HG02970 (cell line): ENCODE results near the gene SEMA3E.
"Not testable (repeated sequence)": the region's sequence is repeated elsewhere in the genome, so short reads cannot be mapped to it uniquely, and the experiment has no call there.

ENCODE experiments used
- ATAC-seq: cut with Tn5 transposase; IDR thresholded peaks from one replicate; pipeline ENCODE4 v1.9.1; 2021; ENCODE audit warnings: mild to moderate bottlenecking, moderate library complexity, moderate number of reproducible peaks; ENCODE audit not compliant: unreplicated experiment, low FRiP score

Gene SEMA3E

DNA sequence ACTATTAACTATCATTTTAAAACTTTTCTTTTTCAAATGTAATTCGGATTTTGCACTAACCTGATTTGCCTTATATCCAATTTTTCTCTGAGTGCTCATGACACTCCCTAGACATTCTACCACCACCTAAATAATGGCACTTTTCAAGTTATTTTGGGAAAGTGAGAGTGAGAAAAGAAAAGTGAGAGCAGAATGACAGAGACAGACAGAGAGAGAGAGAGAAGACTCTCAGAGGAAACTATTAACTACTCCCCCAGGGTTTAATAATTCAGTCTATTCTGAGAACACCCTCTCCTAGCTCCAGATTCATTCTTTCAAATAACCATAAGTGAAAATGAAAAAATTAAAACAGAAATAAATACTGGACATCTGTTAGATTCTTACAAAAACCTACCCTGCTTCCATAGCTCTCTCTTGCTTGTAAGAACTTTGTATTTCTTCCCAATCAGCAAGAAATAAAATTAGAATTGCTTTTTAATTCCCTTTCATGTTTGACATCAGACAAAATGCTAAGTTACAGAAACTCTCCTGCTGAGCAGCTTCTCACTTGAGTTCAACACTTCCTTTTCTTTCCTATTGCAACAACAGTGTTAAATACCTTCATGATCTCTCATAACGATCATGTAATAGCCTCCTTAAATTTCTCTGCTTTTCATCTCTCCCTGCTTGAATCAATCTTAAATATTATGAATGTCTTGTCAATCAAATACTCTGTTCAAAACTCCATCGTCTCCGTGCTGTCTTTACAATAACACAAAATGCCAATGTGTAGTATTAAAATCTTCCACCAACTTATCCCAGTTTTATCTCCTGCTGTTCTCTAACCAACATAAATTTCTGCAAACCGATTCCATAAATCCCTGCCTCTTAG is 191.7 kb downstream of the SEMA3E start:
- no peak for ATAC-seq

DNA sequence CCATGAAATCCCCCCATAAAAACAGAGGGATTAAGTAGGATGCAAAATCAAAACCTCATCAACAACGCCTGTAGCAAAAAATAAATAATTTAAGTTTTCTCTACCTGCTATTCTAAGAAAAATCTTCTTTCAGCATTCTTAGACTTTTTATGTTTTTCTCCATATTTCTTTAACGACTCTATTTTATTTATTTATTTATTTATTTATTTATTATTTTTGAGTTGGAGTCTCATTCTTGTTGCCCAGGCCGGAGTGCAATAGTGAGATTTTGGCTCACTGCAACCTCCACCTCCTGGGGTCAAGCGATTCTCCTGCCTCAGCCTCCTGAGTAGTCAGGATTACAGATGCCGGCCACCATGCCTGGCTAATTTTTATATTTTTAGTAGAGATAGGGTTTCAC is 192.5 kb downstream of the SEMA3E start:
- no peak for ATAC-seq

DNA sequence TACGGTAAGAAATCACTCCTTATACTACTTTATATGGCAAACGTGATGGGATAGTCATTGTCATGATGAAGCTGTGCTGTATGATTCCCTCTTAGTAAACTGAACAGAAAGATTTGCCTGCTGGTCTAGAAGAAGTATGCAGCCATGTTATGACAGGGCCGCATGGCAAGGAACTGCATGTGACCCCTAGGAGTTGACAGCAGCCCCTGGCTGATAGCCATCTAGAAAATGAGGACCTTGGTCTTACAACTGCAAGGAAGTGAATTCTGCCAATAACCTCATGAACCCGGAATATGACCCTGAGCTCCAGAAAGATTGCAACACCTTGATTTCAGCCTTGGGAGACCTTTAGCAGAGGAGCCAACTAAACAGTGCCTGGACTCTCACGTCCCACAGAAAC is 193.3 kb downstream of the SEMA3E start:
- ATAC-seq: no peak

DNA sequence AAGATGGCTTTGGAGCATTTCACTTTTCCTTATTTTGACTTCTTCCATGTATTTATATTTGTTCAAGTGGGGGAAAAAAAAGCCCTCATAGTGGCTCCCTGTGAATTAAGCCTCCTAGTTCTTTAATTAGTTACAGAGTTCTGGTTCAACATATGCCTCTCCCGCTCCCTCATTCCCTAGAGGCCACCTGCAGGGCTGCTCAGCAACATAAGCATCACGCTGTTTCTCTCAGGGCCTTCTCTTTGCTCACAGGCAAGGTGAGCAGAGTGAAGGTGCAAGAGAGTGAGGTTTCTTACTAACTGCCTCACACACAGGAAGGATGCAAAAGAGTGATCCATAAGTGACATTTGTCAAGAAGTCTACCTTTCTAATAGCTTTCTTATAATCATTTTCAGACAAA is 196.7 kb downstream of the SEMA3E start:
- no peak for ATAC-seq

DNA sequence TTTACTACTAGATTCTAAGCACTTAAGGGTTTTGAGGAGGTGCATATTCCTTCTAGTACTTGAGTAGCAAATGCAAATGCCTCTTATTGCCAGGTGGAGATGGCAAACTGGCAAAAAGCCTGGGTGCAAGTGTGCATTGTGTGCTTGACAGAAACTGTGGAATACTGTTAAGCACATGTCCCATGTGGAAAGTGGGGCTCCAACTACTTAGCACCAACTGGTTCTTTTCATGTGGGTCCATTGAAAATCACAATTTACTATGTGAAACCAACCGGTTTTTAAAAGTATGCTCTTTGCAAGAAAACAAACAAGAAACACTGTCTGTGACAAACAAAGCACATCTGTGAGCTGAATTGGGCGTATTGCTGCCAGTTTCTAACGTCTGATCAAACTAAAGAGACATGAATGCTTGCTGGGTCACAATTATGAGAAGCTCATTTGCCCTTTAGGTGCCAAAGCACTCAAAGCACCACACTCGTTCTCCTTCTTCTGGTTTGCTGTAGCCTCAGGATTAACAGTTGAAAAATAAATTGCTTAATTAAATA is 197.4 kb downstream of the SEMA3E start:
- no peak for ATAC-seq

DNA sequence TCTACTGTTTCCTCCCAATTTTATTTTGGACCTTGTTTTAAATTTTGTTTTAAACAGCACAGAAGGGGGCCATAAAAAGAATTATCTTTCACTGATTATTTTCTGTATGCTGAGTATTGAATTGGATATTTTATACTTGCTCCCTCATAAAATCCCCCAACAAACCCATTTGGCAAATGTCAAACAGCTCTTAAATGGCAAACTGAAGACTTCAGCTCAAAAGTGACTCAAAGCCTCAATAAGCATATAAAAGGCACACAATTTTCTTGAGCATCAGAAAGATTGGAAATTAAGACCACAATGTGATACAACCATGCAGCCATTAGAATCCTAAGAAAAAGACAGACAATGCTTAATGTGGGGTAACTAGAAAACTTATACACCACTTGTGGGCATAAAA is 199.2 kb downstream of the SEMA3E start:
- ATAC-seq: no peak

DNA sequence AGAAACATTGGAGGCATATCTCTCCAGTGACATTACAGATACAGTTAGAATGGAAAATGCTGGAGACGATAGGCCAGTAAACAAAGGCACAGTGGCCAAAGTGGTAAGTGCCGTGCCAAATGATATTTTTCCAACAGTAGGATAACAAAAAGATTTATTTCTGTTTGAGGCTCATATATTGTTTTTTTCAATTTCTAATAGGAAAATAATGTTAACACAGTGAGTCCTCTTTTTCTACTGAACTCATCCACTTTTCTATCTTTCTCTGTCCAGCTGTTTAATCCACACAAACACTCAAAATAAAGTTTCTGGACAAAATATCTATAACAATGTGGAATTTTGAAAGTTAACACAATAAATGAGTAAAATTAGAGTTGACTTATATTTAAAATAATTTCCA is 201.3 kb downstream of the SEMA3E start:
- ATAC-seq: no peak

DNA sequence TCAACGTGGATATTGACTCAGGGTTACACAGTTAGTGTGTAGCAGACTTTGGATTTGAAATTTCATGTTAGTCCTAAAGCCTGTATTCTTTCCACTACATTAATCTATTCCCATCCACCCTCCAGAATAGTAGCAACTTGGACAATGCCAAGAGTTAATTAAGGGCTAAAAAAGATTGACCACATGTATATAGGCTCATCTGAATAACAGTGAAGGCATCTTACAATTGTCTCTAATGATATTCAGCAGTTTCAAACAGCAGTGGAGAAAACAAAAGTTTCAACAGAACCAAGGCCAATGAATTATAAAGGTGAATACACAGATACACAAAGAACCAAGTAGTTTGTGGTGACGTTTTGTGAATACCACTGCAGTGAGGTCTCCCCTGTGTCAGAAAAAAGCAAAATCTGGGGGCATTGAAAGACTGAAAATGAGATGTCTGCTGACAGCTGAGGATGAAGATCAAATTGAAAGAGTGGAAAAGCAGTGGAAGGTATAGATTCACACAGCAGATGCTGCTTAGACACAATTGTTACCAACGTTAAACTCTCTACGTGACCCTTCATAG is 202.8 kb downstream of the SEMA3E start:
- ATAC-seq: no peak

DNA sequence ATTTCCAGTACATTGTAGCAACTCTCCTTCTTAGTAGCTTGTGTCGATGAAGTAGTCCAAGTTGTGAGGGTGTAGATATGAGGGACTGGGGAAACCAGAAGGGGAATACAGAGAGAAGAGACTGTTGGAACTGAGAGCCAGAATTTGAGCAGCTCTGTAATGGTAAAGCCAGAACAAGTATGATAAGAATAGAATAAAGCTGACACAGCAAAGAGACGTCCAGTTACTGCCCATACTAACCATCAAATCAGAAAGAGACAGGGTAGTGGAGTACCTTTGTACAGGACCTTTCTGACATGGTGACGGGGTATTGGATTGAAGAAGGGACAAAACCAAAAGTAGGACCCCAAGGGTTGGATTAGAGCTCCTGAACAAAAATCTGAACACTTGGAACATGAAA is 206.0 kb downstream of the SEMA3E start:
- no peak for ATAC-seq

DNA sequence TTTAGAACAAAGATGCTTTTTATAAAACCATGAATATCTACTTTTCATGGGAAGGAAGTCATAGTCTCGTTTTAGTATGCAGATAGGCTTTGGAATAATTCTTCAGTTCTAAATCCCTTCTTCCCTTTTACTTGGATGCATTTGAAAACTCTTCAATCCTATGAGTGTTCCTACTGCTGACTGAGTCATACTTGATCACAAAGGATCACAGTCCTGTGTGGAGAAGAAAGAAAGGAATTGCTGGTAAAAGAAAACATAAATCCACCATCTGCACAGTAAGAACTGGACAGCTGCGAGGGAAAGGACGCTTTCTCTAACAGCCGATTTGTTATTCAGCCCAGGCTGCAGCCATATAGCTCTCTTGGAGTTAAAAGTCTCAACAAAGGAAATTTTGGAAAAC is 209.9 kb downstream of the SEMA3E start:
- ATAC-seq: no peak

DNA sequence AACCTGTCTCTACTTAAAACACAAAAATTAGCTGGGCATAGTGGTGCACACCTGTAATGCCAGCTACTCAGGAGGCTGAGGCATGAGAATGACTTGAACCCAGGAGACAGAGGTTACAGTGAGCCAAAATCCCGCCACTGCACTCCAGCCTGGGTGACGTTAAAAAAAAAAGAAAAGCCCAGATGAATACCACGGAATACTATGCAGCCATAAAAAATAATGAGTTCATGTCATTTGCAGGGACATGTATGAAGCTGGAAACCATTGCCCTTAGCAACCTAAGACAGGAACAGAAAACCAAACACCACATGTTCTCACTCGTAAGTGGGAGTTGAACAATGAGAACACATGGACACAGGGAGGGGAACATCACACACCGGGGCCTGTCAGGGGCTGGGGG is 218.7 kb downstream of the SEMA3E start:
- ATAC-seq: not testable (repeated sequence)

DNA sequence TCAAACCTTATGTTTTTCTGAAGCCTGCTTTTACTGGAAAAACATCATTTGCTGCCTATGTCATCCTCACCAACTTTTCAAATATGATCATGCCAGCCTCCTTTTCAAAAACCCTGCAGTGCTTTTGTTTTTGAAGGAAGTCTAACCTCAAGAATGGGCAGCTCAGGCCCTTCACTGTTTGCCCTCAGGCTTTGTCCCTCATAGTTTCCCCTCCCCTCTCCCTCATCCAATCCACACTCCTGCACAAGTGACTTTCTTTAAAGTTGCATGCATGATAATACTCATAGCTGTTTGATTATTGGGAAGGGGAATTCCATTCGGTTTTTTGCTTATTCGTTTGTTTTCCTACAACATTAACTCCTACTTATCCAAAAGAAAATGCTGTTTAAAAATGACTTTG is 219.4 kb downstream of the SEMA3E start:
- ATAC-seq: no peak

DNA sequence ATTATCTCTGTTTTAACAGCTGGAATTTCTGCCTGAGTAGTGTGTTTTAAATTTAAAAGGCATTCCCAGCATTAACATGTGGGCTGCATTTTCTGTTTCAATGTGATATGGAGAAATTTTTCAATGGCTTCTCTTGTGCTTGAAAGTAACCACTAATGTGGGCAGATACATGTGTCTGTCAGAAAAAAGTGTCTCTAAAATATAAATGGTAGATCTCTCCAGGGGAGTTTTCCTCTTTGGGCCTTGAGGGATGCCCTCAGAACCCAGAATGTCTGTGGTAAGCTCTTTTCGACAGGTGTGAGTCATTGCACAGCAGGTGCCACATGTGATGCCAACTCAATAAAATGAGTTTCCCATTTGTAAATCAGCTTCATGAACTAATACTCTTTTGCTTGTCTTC is 221.1 kb downstream of the SEMA3E start:
- no peak for ATAC-seq

DNA sequence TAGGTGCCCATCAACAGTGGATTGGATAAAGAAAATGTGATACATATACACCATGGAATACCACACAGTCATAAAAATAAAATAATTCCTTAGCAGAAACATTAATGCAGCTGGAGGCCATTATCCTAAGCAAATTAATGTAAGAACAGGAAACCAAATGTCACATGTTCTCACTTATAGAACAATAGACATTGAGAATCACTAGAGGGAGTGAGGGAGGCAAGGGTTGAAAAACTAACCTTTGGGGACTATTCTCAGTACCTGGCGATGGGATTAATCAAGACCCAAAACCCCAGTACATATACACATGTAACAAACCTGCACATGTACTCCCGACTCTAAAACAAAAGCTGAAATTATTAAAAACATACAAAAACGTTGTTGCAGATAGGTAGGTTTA is 222.6 kb downstream of the SEMA3E start:
- ATAC-seq: no peak

DNA sequence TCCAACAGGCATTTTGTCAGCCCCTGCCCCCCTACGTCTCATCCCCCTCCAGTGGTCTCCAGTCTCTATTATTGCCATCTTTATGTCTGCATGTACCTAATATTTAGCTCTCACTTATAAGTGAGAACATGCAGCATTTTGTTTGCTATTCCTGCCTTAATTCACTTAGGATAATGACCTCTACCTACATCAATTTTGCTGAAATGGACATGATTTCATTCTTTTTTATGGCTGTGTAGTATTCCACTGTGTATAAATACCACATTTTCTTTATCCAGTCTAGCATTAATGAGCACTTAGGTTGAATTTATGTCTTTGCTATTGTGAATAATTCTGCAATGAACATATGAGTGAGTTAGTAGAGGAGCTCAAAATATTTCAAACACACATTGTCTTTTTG is 229.9 kb downstream of the SEMA3E start:
- ATAC-seq: no peak

DNA sequence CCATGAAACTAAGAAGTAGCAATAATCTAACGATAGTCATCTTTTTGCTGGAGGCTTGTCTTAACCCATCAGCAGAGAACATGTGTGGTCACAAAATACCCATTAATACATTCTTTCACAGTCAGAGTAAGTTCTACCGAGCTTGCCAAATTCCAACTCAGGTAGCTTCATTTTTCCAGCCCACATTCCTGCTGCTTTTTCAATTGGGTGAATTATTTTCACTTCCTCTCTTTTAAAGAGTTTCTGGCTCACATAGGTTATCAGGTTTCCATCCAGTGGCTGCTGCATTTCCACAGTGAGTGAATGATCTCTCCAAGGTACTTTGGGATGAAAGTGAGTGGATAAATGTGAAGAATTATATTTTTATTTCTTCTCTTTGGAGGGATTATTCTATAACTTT is 233.1 kb downstream of the SEMA3E start:
- ATAC-seq: no peak

DNA sequence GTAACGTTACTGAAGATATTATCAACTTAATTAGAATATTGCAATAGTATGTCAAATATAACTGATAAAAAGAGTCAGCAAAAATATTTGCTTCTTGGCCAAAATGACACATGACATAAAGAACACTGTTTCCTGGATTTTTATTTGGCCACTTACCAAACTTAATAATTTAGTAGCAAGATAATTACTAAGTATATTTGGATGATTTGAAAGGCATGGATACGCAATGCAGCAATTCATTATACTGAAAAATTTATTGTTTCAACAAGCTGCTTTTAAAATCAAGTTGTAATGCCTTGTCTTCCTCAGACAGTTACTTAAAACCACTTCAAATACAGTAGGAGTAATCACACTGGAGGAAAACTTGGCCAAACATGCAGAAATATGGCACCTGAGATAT is 234.0 kb downstream of the SEMA3E start:
- ATAC-seq: no peak

DNA sequence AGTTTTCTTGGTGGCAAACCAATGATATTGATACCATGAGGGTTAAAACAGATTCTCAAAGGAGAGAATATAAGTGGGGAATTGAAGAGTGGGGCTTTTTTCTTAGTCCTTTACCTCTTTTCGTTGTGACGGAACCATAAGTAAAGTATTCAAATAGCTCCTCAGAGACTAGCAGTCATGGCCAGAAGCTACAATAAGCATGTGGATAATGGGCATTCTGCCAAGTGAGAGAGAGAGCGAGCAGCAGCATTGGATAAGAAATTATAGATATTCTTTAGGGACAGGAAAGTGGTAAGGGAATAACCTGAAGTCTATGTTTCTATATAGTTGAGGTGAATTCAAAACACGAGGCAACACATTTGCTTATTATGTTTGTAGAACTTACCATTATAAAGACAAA is 235.1 kb downstream of the SEMA3E start:
- ATAC-seq: no peak

DNA sequence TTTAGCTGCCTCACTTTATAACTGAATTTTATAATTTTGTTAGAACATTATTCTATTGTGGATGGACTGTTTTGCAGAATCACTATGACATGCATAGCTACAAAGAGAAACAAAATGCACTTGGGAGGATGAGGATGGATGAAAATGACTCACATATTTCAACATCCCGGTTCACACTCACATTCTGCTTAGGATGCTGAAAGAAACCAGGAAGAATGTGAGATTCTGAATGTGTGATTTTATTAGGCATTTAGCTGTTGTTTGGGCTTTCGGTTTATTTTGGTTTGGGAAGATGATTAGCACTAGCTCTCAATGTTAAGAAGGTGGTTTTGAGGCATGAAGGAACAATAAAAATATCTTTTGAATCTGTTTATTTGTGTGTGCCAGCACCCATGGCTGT is 235.5 kb downstream of the SEMA3E start:
- ATAC-seq: no peak

DNA sequence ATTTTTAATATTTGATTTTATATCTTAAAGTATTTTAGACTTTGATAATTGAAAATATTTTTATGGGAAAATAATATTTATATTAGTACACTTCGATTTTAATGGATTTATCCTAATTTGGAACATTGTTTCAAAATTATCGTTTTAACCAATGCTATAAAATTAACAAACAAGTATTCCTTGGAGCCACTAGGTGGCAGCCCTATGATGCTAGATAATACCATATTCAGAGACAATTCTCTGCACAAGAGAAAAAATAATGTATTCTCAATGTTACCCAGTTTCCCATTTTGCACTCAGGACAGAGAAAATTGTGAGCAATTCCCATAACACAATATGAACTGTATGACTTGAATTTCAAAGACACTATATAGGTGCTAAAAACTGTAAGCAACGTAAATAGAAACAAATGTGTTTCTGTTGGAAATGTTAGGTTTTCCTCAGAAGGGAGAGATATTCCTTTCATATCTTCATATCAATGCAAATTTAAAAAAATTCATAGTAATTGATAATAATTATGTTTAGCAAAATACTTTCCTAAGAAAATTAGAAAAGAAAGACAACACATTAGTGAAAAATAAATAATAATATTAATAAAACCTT is 237.8 kb downstream of the SEMA3E start:
- no peak for ATAC-seq

DNA sequence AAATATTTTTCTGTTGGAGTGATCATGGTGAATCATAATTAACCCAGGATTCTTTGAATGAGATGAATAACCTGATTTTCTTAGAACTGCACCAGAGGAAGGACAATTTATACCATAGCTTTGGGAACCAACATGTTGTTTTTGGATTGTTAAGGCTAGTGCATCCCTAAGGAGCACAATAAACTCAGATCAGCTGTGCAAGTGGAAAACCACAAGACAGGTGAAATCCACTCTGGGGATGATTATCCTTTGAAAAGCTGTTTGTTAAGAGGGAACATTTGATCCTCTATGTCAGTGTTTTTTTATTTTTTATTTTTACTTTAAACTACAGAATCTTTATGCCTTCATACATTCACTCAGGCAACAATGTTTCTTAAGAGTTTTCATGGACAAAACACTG is 254.2 kb downstream of the SEMA3E start:
- no peak for ATAC-seq

DNA sequence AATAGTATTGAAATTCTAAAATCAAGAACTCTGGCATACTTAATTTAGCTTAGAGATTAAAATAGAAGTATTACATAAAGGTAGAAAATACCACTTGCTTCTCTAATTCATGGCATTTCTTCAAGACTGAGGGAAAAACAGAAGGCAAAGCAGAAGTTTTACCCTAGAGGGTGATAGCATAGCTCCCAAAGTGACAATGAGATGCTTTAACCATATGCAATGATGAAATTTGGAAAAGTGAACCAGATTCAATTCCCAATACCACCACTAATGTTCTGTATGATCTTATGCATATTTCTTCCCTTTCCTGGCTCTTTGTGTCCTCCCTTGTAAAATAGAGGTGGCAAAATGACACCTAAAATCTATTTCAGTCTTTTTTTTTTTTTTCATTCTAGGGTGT is 260.5 kb downstream of the SEMA3E start:
- no peak for ATAC-seq
